GM19324 (cell line): ENCODE data around the gene FAM184A.
A peak's percentile ranks its signal among the peaks of the same experiment; 100 is the strongest.
"Not testable (repeated sequence)": the region's sequence is repeated elsewhere in the genome, so short reads cannot be mapped to it uniquely, and the experiment has no call there.

Source experiments
- ATAC-seq: cut with Tn5 transposase; IDR thresholded peaks from one replicate; pipeline ENCODE4 v1.9.1; 2021; ENCODE audit warnings: mild to moderate bottlenecking, moderate library complexity; ENCODE audit not compliant: unreplicated experiment, low FRiP score

The FAM184A gene, protein sequence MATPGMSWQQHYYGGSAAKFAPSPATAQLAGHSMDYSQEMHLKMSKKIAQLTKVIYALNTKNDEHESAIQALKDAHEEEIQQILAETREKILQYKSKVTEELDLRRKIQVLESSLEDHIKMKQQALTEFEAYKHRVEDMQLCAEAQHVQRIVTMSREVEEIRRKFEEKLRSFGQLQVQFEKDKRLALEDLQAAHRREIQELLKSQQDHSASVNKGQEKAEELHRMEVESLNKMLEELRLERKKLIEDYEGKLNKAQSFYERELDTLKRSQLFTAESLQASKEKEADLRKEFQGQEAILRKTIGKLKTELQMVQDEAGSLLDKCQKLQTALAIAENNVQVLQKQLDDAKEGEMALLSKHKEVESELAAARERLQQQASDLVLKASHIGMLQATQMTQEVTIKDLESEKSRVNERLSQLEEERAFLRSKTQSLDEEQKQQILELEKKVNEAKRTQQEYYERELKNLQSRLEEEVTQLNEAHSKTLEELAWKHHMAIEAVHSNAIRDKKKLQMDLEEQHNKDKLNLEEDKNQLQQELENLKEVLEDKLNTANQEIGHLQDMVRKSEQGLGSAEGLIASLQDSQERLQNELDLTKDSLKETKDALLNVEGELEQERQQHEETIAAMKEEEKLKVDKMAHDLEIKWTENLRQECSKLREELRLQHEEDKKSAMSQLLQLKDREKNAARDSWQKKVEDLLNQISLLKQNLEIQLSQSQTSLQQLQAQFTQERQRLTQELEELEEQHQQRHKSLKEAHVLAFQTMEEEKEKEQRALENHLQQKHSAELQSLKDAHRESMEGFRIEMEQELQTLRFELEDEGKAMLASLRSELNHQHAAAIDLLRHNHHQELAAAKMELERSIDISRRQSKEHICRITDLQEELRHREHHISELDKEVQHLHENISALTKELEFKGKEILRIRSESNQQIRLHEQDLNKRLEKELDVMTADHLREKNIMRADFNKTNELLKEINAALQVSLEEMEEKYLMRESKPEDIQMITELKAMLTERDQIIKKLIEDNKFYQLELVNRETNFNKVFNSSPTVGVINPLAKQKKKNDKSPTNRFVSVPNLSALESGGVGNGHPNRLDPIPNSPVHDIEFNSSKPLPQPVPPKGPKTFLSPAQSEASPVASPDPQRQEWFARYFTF

DNA sequence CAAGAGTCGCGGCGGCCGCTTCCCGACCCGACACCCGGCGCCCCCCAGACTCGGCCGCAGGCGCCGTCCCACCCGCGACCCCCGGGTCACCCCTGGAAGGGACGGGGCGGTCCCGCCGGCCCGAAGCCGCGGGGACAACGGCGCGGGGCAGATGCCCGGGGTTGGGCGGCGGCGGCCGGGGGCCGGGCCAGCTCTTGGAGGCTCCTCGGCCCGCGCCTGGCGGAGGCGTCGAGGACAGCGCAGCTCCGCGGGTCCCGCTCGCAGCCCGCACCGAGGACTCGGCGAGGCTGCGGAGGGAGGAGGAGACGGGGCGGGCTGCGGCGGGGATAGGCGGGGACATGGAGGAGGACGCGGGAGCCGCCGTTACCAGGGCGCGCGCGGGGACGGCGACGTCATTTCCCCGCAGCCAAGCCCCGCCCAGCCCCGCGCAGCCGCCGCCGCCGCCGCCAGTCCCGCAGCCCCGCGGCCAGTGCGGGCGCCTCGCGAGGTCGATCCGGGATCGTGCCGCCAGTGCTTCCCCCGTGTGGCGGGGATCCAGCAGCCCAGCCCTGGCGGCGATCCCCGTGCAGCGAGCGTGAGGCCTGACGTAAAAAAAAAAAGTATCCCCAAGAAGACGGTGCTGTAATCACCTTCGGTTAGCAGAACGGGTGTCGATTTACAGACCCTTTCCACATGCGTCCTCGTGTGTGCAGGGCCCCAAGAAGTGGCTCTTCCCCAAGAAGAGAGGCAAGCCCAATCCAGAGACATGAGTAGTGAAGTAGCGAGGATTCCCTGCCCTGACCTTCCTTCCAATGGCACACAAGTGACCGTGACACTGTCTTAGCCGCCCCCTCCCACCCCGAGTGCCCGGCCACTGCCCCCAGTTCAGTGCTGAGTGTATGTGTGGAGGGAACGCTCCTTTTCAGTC lies at the start of gene FAM184A:
Gene FAM184A, minus strand, starts transcription at position 289 of the 907 bp plus-strand sequence. CDS start 365 bp downstream, outside the sequence.
- peak; percentile 64 for ATAC-seq

DNA sequence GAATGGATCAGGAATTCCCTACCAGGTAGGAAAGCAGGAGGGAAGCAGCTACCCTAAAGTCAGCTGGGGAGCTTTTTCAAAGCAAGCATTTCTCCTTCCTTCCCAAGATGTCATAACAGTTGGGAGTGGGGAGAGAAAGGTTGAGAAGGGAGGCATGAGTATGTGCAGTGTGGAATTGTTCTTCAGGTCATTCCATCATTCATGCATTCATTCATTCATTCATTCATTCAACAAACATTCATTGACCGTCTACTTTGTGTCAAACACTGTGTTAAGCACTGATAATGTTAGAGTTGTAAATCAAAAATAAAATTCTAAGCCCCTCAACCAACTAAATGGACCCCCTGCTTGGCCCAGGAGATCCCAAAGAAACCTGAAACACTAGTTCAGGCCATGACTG lies 49.2 kb upstream of the FAM184A start:
- no peak for ATAC-seq

DNA sequence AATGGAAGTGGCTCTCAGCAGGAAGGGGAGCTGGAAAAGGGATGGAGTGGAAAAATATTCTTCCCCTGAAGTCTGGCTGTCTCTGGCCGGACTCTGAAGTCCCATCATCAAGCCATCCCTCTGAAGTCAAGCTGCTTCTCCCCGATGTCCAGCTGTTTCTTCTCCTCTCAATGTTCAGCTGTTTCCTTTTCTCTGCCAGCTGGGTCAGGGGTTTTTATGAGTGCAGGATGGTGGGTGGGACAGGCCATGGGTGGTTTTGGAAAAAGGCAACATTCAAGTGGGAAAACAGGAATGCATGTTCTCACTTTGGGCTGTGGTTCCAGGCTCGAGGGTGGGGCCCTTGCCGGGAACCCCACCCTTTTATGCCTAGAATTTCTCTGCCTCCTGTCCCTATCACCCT lies 48.4 kb upstream of the FAM184A start:
- no peak for ATAC-seq

DNA sequence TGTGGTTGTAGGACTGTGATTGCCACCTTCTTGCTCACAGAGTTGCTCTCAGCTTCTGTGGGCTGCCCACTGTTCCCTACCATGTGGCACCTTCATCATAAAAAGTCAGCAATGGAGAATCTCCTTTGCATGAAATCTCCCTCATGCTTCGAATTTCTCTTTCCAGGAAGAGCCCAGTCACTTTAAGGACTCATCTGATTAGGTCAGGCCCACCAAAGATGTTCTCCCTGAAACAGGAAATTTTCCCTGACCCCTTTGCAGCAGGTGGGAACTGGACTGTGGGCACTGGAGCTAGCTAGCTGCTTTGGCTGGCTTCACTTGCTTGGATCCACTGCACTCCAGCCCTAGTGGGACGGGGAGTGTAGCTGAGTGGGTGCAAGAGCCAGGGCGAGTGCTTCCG lies 47.7 kb upstream of the FAM184A start:
- ATAC-seq, result no peak

DNA sequence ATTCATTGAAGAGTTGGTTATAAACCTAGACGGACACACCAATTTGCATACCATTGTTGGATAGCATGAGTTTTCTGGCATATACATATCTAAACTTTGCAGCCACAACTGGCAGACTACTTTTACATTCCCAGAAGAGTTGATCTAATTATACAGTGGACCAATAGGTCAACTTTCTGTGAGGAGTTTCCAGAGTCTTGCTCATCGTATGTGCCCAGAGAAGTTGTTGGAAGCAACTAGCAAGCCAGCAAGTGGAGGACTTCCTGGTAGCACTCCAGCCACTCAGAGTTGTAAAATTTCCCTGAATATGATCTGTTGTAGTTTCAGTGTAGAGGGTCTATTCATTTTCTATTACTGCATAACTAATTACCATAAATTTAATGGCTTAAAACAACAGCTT lies 47.1 kb upstream of the FAM184A start:
- no peak for ATAC-seq

DNA sequence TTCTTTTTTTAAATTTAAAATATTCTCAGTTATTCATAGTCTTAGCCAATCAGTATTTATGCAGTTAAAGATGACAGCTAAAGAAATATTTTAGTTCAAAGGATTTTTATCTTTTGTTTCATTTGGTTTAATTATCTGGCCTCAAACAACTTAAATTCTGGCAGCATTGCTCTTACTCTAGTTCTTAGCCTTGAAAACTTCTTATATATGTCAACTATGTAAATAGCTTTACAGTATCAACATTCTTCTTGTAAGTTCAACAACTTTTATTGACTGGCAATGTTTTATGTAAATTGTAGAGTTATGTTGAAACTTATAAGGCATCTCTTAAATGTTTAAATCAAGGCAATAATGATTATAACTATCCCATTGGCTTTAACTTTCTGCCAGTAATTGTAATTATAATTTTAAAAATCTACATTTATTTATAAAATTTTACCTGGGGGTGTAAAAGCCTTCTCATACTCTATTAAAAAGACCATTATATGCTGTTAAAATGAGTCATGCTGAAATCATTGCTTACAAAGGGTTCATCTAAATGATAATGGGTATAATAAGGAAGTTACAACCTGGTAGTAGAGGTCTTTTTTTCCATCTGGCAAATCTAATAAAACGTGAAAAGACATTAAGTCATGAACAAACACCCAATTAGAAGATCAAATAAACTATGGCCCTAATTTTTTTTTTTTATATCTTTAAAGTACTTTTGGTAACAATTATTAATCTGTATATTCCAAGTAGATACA lies 45.8 kb upstream of the FAM184A start:
- ATAC-seq, result no peak

DNA sequence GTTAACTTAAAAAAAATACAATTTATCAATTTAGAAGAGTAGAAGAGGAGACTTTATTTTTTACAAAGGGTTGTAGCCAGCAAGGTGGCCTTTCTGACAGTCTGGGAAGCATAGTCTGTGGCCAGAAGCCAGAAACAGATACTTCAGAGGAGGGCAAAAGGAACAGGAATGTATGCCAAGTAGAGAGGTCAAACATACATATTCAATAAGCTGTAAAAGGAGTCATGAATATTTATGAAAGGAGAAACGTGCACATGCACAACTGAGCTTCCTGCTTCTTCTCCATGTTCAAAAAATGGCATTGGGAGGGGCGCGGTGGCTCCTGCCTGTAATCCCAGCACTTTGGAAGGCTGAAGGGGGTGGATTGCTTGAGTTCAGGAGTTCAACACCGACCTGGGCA lies 43.9 kb upstream of the FAM184A start:
- ATAC-seq, result no peak

DNA sequence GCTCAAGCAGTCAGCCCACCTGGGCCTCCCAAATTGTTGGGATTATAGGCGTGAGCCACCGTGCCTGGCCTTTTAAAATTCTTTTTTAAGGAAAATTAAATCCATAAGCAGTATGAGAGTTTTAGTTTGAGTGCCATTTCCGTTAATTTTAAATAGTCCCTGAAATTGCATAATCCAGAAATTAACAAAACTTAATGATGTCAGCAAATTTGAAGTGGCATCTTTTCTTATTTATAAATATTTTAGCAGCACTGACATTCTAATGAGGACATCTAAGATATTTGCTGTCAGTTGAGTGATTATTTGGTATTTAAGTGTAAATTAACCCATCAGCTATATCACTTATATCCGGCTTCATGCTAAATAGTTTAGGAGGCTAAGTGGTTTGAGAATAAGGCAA lies 42.9 kb upstream of the FAM184A start:
- no peak for ATAC-seq

DNA sequence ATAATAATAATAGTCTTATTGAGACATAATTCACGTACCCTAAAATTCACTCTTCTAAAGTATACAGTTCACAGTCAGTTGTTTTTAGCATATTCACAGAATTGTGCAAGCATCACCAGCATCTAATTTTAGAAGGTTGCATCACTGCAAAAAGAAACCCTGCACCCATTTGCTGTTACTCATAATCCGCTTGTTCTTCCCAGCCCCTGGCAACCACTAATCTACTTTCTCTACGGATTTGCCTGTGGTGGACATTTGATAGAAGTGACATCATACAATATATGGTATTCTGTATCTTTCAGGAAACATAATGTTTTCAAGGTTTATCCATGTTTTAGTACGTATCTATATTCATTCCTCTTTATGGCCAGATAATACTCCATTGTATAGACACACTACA lies 41.5 kb upstream of the FAM184A start:
- no peak for ATAC-seq

DNA sequence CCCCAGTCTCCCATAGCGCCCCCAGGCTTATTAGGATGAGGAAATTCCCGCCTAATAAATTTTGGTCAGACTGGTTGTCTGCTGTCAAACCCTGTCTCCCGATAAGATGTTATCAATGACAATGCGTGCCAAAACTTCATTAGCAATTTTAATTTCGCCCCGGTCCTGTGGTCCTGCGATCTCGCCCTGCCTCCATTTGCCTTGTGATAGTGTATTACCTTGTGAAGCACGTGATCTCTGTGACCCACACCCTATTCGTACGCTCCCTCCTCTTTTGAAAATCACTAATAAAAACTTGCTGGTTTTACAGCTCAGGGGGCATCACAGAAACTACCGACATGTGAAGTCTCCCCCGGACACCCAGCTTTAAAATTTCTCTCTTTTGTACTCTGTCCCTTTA lies 40.6 kb upstream of the FAM184A start:
- ATAC-seq, result not testable (repeated sequence)

DNA sequence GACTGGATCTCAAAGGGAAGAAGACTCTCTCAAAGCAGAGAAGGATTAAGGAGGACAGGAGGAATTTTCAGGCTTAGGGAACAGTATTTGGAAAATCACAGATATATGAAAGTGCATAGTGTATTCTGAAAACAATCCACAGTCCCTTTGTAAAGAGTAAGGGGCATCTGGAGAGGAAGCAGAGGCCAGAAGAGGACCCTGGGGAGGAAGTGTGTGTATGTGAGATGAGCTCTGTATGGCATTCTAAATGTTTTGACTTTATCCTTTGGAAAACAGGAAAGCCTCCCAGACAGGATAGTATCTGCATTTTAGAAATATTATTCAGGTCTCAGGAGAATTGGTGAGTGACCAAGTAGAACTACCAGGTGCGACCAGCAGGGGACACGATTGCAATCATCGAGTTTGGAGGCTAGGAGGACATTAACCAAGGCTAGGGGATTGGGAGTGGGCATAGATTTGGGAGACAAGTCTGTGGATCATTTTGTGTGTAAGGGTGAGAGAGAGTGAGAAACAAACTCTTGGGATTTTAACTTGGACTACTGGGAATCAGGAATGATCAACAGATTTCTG lies 38.3 kb upstream of the FAM184A start:
- no peak for ATAC-seq

DNA sequence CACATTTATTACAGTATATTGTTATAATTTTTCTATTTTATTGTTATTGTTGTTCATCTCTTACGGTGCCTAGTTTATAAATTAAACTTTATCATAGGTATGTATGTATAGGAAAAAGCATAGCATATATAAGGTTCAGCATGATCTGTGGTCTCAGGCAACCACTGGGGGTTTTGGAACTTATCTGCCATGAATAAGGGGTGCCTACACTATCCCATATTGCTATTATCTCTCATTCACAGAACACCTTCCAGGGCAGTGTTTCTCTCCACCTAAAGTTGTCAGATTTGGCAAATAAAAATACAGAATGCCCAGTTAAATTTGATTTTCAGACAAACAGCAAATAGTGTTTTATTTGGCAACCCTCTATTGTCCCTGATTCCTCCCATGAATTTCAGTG lies 35.5 kb upstream of the FAM184A start:
- ATAC-seq, result no peak

DNA sequence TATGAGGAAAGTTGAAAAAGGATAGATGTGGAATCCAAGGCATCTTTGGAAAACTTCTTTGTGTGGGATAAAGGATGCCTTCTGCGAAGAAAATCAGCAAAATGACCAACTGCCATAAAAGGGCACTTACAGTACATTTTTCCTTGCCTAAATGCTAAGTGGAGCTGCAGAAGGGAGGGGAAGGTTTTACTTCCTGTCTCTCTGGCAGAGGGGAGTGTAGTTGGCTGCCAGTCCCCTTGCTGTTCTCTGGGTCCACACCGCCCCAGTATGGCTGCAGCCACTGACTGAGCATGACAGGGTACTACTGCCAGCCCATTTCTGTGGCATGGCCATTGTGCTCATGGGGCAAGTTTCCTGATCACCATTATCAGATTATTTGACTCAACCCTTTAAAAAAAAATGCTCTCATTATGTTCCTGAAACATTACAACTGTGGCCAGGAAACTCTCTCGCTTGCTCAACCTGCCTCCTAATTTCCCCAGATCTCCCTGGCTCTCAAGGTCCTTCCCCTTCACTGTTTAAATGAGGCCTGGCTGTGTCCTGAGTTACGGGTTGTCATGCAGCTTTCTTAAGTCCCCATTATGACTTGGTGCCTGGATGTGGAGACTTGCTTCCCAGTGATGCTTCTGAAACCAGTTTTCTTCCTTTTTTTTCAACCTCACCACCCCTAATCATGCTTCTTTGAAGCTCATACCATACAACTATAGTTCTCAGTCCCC lies 34.5 kb upstream of the FAM184A start:
- ATAC-seq, result no peak

DNA sequence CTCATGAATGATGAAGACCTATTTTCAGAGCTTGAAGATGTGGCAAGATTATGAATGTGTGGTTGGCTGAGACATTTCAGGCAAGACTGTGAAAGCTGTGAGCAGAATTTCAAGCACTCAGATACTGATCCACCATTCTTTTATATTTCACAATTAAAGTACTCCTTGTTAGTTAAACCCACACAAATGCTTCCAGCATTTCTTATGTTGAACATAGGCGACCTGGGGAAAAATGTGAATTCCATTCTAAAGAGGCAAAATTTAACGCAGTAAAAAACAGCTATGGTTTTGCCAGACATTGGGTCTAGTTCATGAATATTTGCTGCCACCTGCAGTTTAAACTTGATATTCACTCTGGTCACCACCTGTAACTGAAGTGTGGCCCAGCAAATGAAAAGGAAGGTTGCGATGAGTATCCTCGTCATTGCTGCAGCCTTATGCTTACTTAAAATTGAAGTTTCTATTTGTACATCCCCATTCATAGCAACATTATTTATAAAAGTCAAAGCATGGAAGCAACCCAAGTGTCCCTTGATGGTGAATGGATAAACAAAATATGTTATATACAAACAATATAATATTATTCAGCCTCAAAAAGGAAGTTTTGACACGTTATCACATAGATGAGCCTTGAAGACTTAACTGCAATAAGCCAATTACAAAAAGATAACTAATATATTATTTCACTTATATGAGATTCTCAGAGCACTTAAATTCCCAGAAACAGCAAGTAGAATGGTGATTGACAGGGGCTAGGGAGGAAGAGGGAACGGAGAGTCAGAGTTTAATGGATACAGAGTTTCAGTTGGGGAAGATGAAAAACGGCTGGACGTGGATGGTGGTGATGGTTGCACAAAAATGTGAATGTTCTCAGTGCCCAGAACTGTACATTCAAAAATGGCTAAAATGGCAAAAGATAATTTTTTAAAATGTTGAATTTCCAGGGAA lies 32.4 kb upstream of the FAM184A start:
- peak; percentile 65 for ATAC-seq

DNA sequence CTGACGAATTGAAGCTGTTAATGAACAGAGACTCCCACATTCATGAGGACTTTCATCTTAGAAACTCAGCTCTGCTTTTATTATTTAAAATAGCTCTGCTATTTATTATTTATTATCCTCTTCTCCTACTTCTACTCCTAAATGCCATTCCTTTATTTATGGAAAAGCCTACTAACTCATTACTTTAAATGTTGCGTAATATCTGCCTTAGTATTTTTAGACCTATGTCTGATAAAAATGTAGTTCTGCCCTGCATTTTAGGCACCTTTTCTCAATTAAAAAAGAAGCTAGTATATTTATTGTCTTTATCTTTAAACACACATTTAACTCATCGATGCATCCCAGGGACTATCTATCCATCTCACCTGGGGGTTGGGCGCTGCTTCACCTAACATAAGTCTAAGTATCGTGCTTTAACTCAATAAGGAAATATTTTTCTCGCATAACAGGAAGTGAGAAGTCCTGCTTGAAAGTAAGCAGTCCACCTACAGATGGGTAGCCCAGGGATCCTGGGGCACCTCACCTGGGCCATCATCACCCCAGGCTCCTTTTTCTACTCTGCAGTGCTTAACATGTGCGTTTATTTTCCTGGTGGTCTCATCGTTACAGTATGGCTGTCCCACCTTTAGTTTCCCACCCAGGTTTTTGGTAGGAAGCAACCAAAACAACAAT lies 31.3 kb upstream of the FAM184A start:
- ATAC-seq, result no peak

DNA sequence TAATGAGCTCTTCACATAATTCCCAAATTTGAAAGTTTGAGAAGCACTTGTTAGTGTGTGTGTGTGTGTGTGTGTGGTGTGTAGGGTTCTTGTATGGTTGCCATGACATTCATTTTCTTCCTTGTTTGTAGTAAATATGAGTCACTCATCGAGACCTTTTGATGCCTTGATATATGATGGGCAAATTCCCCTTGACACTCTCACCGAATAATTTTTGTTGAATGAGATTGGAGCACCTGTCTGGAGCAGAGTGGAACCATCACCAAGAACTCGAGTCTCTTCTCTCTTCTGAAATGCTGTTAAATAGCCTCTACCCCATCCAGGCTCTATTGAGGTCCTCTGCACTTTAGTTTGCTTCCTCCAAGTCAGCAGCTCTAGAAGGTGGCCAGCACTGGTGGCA lies 29.6 kb upstream of the FAM184A start:
- ATAC-seq, result no peak

DNA sequence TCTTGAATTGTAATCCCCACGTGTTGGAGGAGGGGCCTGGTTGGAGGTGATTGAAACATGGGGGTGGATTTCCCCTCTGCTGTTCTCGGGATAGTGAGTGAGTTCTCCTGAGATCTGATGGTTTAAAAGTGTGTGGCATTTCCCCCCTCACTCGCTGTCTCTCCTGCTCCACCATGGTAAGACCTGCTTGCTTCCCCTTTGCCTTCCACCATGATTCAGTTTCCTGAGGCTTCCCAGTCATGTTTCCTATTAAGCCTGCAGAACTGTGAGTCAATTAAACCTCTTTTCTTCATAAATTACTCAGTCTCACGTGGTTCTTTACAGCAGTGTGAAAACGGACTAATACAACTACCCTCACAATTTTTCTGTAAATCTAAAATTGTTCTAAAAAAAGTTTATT lies 26.8 kb upstream of the FAM184A start:
- ATAC-seq, result no peak
